Mesenchymal stem cell (in vitro differentiated cells and primary cell): ENCODE measurements around the gene CTSZ. TPM values are rescaled to one million over a fixed set of nuclear protein-coding genes. Genes with fewer than 3 reads are reported as not detected.

Source experiments
- DNase-seq: peaks from one replicate; pipeline ENCODE4 v3.0.0-alpha.2; 2013
- H2AFZ ChIP-seq: one replicate; pipeline ENCODE4 v1.6.1; 2013; ENCODE audit warnings: low read depth, mild to moderate bottlenecking, control low read depth, inconsistent platforms, low read length, moderate library complexity
- H2AK5ac ChIP-seq: 2 replicates; pipeline ENCODE4 v1.6.1; 2013; ENCODE audit warnings: low read length, moderate library complexity, mild to moderate bottlenecking, inconsistent platforms; ENCODE audit not compliant: severe bottlenecking
- H2BK120ac ChIP-seq: one replicate; pipeline ENCODE4 v1.6.1; 2013; ENCODE audit warnings: low read depth, mild to moderate bottlenecking, inconsistent platforms, low read length, moderate library complexity
- H2BK12ac ChIP-seq, 2 experiments: one replicate each; pipeline ENCODE4 v1.6.1; 2013; ENCODE audit warnings: inconsistent platforms in 2 of 2, low read length in 2 of 2, mild to moderate bottlenecking in 2 of 2, moderate library complexity in 2 of 2, control low read depth in 1 of 2
- H2BK15ac ChIP-seq: one replicate; pipeline ENCODE4 v1.6.1; 2013; ENCODE audit warnings: mild to moderate bottlenecking, low read depth, inconsistent platforms; ENCODE audit not compliant: poor library complexity, severe bottlenecking
- H2BK5ac ChIP-seq: 2 replicates; pipeline ENCODE4 v1.6.1; 2013; ENCODE audit warnings: low read depth, mild to moderate bottlenecking, low read length, control low read depth, inconsistent platforms; ENCODE audit not compliant: poor library complexity, severe bottlenecking
- H3K14ac ChIP-seq, 2 experiments: one replicate each; pipeline ENCODE4 v1.6.1; 2013; ENCODE audit warnings: inconsistent platforms in 2 of 2, low read length in 2 of 2, control low read depth in 1 of 2, mild to moderate bottlenecking in 1 of 2, moderate library complexity in 1 of 2
- H3K18ac ChIP-seq, 2 experiments: one replicate each; pipeline ENCODE4 v1.6.1; 2013; ENCODE audit warnings: inconsistent platforms in 2 of 2, low read length in 2 of 2, control low read depth in 1 of 2, low read depth in 1 of 2, mild to moderate bottlenecking in 1 of 2
- H3K23ac ChIP-seq, 2 experiments: one replicate each; pipeline ENCODE4 v1.6.1; 2013; ENCODE audit warnings: inconsistent platforms in 2 of 2, low read length in 2 of 2, mild to moderate bottlenecking in 2 of 2, moderate library complexity in 2 of 2, control low read depth in 1 of 2
- H3K27ac ChIP-seq: 2 replicates; pipeline ENCODE4 v1.5.1; 2013; ENCODE audit warnings: mild to moderate bottlenecking, moderate library complexity, low read length, control low read depth, inconsistent platforms; ENCODE audit not compliant: poor library complexity, severe bottlenecking
- H3K27me3 ChIP-seq, 2 experiments: 2 replicates each; pipeline versions ENCODE4 v1.6.1 to v1.7.0; 2013; ENCODE audit warnings: low read length in 2 of 2, mild to moderate bottlenecking in 2 of 2, moderate library complexity in 2 of 2, control low read depth in 1 of 2, inconsistent platforms in 1 of 2; ENCODE audit not compliant: control insufficient read depth in 1 of 2, insufficient read depth in 1 of 2
- H3K36me3 ChIP-seq, 2 experiments: 2 replicates each; pipeline versions ENCODE4 v1.6.1 to v1.7.0; 2013; ENCODE audit warnings: low read length in 2 of 2, control low read depth in 1 of 2, inconsistent platforms in 1 of 2, low read depth in 1 of 2, mild to moderate bottlenecking in 1 of 2; ENCODE audit not compliant: insufficient read depth in 2 of 2, control insufficient read depth in 1 of 2
- H3K4ac ChIP-seq, 2 experiments: one replicate each; pipeline ENCODE4 v1.6.1; 2013; ENCODE audit warnings: inconsistent platforms in 2 of 2, low read length in 2 of 2, mild to moderate bottlenecking in 2 of 2, moderate library complexity in 2 of 2, control low read depth in 1 of 2, low read depth in 1 of 2
- H3K4me1 ChIP-seq: 2 replicates; pipeline ENCODE4 v1.6.1; 2013; ENCODE audit warnings: low read depth, low read length, control low read depth; ENCODE audit not compliant: control insufficient read depth, insufficient read depth
- H3K4me2 ChIP-seq: 2 replicates; pipeline ENCODE4 v1.6.1; 2013; ENCODE audit warnings: low read length, mild to moderate bottlenecking, inconsistent platforms; ENCODE audit not compliant: poor library complexity, severe bottlenecking
- H3K4me3 ChIP-seq, 2 experiments: 2 replicates each; pipeline versions ENCODE4 v1.5.1 to v1.7.0; 2013; ENCODE audit warnings: low read length in 2 of 2, mild to moderate bottlenecking in 2 of 2, control low read depth in 1 of 2, low read depth in 1 of 2; ENCODE audit not compliant: insufficient read depth in 1 of 2
- H3K79me1 ChIP-seq: replicated peaks from 2 replicates; pipeline ENCODE4 v1.6.1; 2013; ENCODE audit warnings: mild to moderate bottlenecking, control low read depth, low read length, inconsistent platforms; ENCODE audit not compliant: poor library complexity, severe bottlenecking
- H3K9ac ChIP-seq: 2 replicates; pipeline ENCODE4 v1.7.0; 2013; ENCODE audit warnings: mild to moderate bottlenecking, low read length, moderate library complexity
- H3K9me3 ChIP-seq: 2 replicates; pipeline ENCODE4 v1.7.0; 2013; ENCODE audit warnings: mild to moderate bottlenecking, low read length; ENCODE audit not compliant: control insufficient read depth
- H4K8ac ChIP-seq: one replicate; pipeline ENCODE4 v1.6.1; 2013; ENCODE audit warnings: inconsistent platforms, mild to moderate bottlenecking, low read length, moderate library complexity
- H4K91ac ChIP-seq: one replicate; pipeline ENCODE4 v1.6.1; 2013; ENCODE audit warnings: mild to moderate bottlenecking, low read length, inconsistent platforms
- WGBS: methylation state at CpG from one replicate; pipeline ENCODE4 v1.1.7; 2013; ENCODE audit warnings: mixed read lengths; 5-methylcytosine and 5-hydroxymethylcytosine counted together
- polyA plus RNA-seq, 2 experiments: library from polyadenylated mRNA; stranded (reverse); fragments of 200-250 nt; gene quantifications; one replicate each; pipeline ENCODE4 v1.2.3, GENCODE V29; 2013

The CTSZ gene
- polyA plus RNA-seq (2013, experiment 1 of 2) = 117 TPM
- 116 TPM for polyA plus RNA-seq (2013, experiment 2 of 2)

DNA sequence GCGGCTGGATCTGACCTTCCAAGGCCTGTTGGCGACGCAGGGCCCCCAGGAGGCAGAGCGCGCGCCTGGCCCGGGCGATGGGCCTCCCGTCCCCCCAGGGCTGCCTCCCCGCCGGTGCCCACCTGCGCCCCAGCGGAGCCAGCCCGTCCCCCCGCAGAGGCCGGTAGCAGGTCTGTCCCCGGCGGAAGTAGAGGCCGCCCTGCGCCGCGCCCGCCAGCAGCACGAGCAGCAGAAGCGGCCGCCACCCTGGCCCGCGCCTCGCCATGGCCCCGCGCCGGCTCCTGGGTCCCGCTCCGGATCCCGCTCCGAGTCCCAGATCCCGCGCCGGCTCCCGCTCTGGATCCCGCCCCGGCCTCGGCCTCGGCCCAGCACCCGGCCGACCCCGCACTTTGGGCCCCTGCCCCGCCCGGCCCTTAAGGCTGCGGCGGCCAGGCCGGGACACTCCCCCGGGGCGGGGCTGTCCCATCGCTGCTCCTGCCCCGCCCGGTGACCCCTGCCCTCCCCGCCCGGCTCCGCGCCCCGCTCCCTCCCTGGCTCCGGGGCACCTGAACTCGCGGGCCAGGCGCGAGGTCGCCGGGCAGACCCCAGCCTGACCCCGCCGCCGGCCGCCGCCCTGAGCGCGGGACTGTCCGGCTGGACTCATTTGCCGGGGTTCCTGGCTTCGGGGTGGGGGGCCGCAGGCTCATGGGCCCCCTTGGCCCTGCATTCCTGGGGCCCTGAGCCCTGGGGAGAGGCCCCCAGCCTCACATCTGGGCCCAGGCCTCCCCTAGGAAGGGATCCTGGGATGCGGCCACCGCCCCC is at the start of gene CTSZ:
Gene CTSZ (minus strand): TSS at position 391 of the 801 bp plus-strand sequence. CDS start 126 bp downstream, at position 265.
- peak within 1 kb of the TSS; percentile 93 for H3K9ac ChIP-seq
- H3K36me3 ChIP-seq = peaks cover 12 to 30% of the 10 kb centered on the region in 2 experiments
- peaks cover 48% of the 10 kb centered on the region for H3K4me1 ChIP-seq
- peak within 1 kb of the TSS; percentile 76 for H2AK5ac ChIP-seq
- peak within 1 kb of the TSS; percentile 58 to 91 for H3K4me3 ChIP-seq
- peak within 1 kb of the TSS; percentile 22 to 58 for H2BK12ac ChIP-seq
- no peaks in the 10 kb centered on the region for H3K27me3 ChIP-seq
- H3K18ac ChIP-seq = peak within 1 kb of the TSS; percentile 34 to 81
- peak within 1 kb of the TSS in 1 of 2 experiments; percentile 14 for H3K14ac ChIP-seq
- peak within 1 kb of the TSS; percentile 92 for H2AFZ ChIP-seq
- H3K79me1 ChIP-seq = peaks cover 31% of the 10 kb centered on the region
- H2BK120ac ChIP-seq = peak within 1 kb of the TSS; percentile 83
- peak within 1 kb of the TSS; percentile 85 for H2BK15ac ChIP-seq
- peak within 1 kb of the TSS; percentile 62 for H3K4me2 ChIP-seq
- WGBS = 9% methylated on average over 64 of the region's 82 CpGs
- H3K27ac ChIP-seq = no peak within 1 kb of the TSS
- H3K9me3 ChIP-seq = no peaks in the 10 kb centered on the region
- peak within 1 kb of the TSS; percentile 55 to 75 for H3K4ac ChIP-seq
- H4K91ac ChIP-seq = peak within 1 kb of the TSS; percentile 76
- peak; percentile 36 for DNase-seq
- H2BK5ac ChIP-seq = no peak within 1 kb of the TSS
- H4K8ac ChIP-seq = peak within 1 kb of the TSS; percentile 87
- no peak within 1 kb of the TSS for H3K23ac ChIP-seq

DNA sequence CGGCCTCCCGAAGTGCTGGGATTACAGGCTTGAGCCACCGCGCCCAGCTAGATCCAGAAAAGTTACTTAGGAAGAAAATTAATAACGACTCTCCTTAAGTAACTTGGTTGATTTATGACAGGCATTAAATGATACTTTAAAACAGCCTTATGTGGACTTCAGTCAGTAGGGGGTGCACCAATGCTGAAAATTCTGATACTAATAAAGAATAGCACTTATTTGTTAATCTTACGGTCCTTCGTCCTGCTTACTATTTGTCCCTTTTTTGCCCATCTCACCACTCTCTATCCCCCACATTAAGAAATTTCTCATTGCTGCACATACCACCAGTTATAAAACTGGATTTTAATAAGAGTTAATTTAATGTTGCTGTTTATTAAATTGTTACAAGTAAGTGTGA is 48.2 kb upstream of the CTSZ start:
- no peak overlapping the region for H3K4ac ChIP-seq
- H2AFZ ChIP-seq = no peak overlapping the region
- H3K14ac ChIP-seq = no peak overlapping the region
- H2BK15ac ChIP-seq = no peak overlapping the region
- H3K9me3 ChIP-seq = no peaks in the 10 kb centered on the region
- H3K9ac ChIP-seq = peak overlapping the region; percentile 30
- no peak overlapping the region for H2BK5ac ChIP-seq
- H3K36me3 ChIP-seq = no peaks in the 10 kb centered on the region
- peaks cover 7 to 8% of the 10 kb centered on the region in 2 experiments for H3K27me3 ChIP-seq
- H3K23ac ChIP-seq = no peak overlapping the region
- no peak for DNase-seq
- no peak overlapping the region for H3K4me2 ChIP-seq
- 94% methylated on average over 6 of the region's 7 CpGs for WGBS
- no peaks in the 10 kb centered on the region for H3K79me1 ChIP-seq
- no peak overlapping the region for H2BK12ac ChIP-seq
- H2BK120ac ChIP-seq = no peak overlapping the region
- no peak overlapping the region for H2AK5ac ChIP-seq
- H3K4me3 ChIP-seq = no peak overlapping the region
- no peaks in the 10 kb centered on the region for H3K4me1 ChIP-seq
- no peak overlapping the region for H3K18ac ChIP-seq
- H4K91ac ChIP-seq = no peak overlapping the region
- no peak overlapping the region for H4K8ac ChIP-seq
- H3K27ac ChIP-seq = no peak overlapping the region

DNA sequence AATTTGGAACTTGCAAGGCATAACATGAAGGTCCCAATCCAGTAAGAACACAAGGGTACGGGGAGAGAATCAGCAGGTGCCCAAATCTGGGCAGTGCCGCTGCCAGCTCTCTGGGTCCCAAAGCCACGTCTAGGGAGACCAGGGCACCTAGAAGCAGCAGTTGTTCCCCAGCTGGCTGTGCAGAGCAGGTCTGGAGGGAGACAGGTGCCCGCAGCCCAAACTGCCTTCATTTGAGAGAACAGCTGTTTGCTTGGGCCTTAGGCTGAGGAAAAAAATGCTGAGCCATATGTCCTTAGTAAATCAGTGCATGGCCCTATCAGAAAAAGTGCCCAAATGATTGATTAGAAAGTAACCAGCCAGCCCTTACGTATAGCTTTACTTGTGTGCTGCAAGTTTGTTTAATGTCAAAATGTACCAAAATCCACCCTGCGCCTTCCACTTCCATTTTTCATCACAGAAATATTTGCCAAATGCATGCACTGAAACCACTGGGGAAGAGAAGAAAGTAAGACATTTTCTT is 44.7 kb upstream of the CTSZ start:
- no peaks in the 10 kb centered on the region for H3K4me1 ChIP-seq
- H3K27me3 ChIP-seq = peaks cover 7 to 13% of the 10 kb centered on the region in 2 experiments
- H3K27ac ChIP-seq = no peak overlapping the region
- H3K18ac ChIP-seq = no peak overlapping the region
- H4K8ac ChIP-seq = no peak overlapping the region
- no peak overlapping the region for H3K9ac ChIP-seq
- no peak overlapping the region for H3K4me3 ChIP-seq
- H3K79me1 ChIP-seq = no peaks in the 10 kb centered on the region
- no peak overlapping the region for H2BK15ac ChIP-seq
- DNase-seq = no peak
- no peak overlapping the region for H2BK5ac ChIP-seq
- no peak overlapping the region for H2BK12ac ChIP-seq
- H3K9me3 ChIP-seq = no peaks in the 10 kb centered on the region
- no peak overlapping the region for H2AK5ac ChIP-seq
- no peak overlapping the region for H4K91ac ChIP-seq
- no peak overlapping the region for H3K4me2 ChIP-seq
- H3K14ac ChIP-seq = no peak overlapping the region
- no peak overlapping the region for H2AFZ ChIP-seq
- no peak overlapping the region for H2BK120ac ChIP-seq
- no peaks in the 10 kb centered on the region for H3K36me3 ChIP-seq
- H3K23ac ChIP-seq = no peak overlapping the region
- 87% methylated on average over 6 of the region's 6 CpGs for WGBS
- no peak overlapping the region for H3K4ac ChIP-seq

DNA sequence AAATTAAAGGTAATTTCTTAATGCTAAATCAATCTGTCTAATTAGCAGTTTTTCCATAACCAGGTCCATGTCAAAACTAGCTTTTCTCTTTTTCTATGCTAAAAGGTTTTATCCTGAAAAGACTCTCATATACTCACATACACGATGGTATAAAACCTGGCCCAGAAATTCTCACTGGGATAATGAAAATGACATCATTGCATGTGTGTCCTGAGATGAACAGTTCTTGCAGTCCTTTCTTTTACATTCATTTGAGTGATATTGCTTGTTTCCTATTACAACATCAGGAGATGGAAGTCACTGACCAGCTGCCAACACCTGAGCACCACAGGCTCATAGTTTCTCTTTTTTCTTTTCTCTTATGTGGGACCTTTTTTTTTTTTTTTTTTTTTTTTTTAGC is 43.4 kb upstream of the CTSZ start:
- Histone ChIP-seq H3K23ac (no peak overlapping the region), H4K91ac (no peak overlapping the region), H4K8ac (no peak overlapping the region), H2BK12ac (no peak overlapping the region), H3K27ac (no peak overlapping the region), H3K4me3 (no peak overlapping the region), H2AK5ac (no peak overlapping the region), H3K36me3 (no peaks in the 10 kb centered on the region), H2AFZ (no peak overlapping the region), H3K4me1 (no peaks in the 10 kb centered on the region), H2BK5ac (no peak overlapping the region), H3K27me3 (peaks cover 7 to 13% of the 10 kb centered on the region in 2 experiments), H3K79me1 (no peaks in the 10 kb centered on the region), H3K9ac (no peak overlapping the region), H2BK120ac (no peak overlapping the region), H3K18ac (no peak overlapping the region), H3K9me3 (no peaks in the 10 kb centered on the region), H2BK15ac (no peak overlapping the region), H3K4ac (no peak overlapping the region), H3K4me2 (no peak overlapping the region), H3K14ac (no peak overlapping the region)
- WGBS = 100% methylated on average over 1 of the region's 1 CpG
- no peak for DNase-seq
